Caco-2 (cell line): Measurements from ENCODE around the gene SLC22A4. TPM values are rescaled to one million over a fixed set of nuclear protein-coding genes. Genes with fewer than 3 reads are reported as not detected.

Experiments
- BruUV-seq: library from RNA; stranded (reverse); fragments of 400-500 nt; replicated peaks from 2 replicates; lab custom pipeline; 2021; lab: Mats Ljungman, UMichigan
- CTCF ChIA-PET: fragments of 300-600 bp; sonication (Branson Sonifier 250); formaldehyde crosslinking; loops from one replicate; lab custom pipeline; 2022; ENCODE audit warnings: antibody characterized with exemption; lab: Charles Lee
- POLR2A ChIA-PET: fragments of 300-600 bp; sonication (Branson Sonifier 250); formaldehyde crosslinking; loops from one replicate; lab custom pipeline; 2022; ENCODE audit warnings: antibody characterized with exemption; lab: Charles Lee
- DNase-seq, 2 experiments: peaks; one replicate each; pipeline versions ENCODE4 v3.0.0 to v3.0.0-alpha.2; 2020 to 2022
- H3K27me3 ChIP-seq: replicated peaks from 2 replicates; pipeline ENCODE4 v1.6.0; 2011; ENCODE audit warnings: low read length; ENCODE audit not compliant: control insufficient read depth, insufficient read depth
- H3K36me3 ChIP-seq: 2 replicates; pipeline ENCODE4 v1.5.1; 2011; ENCODE audit warnings: low read length; ENCODE audit not compliant: control insufficient read depth, insufficient read depth
- H3K4me1 ChIP-seq: fragments of 250-450 bp; sonication (Bioruptor Pico); 2 replicates; pipeline ENCODE4 v1.5.1; 2020; ENCODE audit warnings: mild to moderate bottlenecking
- H3K4me3 ChIP-seq: 2 replicates; pipeline ENCODE4 v1.5.1; 2011; ENCODE audit warnings: low read depth, mild to moderate bottlenecking, control low read depth, low read length
- H3K9me3 ChIP-seq: fragments of 250-450 bp; sonication (Bioruptor Pico); 2 replicates; pipeline ENCODE4 v1.5.1; 2020; ENCODE audit warnings: mild to moderate bottlenecking, moderate library complexity
- H3K27ac Mint-ChIP-seq: one replicate; pipeline ENCODE4 v1.8.0; 2022; ENCODE audit warnings: mixed read lengths; ENCODE audit not compliant: unreplicated experiment
- H3K27me3 Mint-ChIP-seq: one replicate; pipeline ENCODE4 v1.8.0; 2022; ENCODE audit warnings: mixed read lengths; ENCODE audit not compliant: insufficient read depth, unreplicated experiment
- H3K36me3 Mint-ChIP-seq: one replicate; pipeline ENCODE4 v1.8.0; 2022; ENCODE audit warnings: mild to moderate bottlenecking, mixed read lengths; ENCODE audit not compliant: insufficient read depth, unreplicated experiment
- H3K4me1 Mint-ChIP-seq: one replicate; pipeline ENCODE4 v1.8.0; 2022; ENCODE audit warnings: low read depth, mixed read lengths; ENCODE audit not compliant: unreplicated experiment
- H3K4me3 Mint-ChIP-seq: one replicate; pipeline ENCODE4 v1.8.0; 2022; ENCODE audit warnings: mild to moderate bottlenecking, moderate library complexity, mixed read lengths; ENCODE audit not compliant: unreplicated experiment
- H3K9me3 Mint-ChIP-seq: one replicate; pipeline ENCODE4 v1.8.0; 2022; ENCODE audit warnings: mixed read lengths; ENCODE audit not compliant: unreplicated experiment
- intact Hi-C: fragments of 100-400 bp; cut with micrococcal nuclease; formaldehyde crosslinking; loops from one replicate; pipeline ENCODE4 v1.10.0; 2022; ENCODE audit not compliant: unreplicated experiment
- total RNA-seq: library from RNA; stranded (reverse); gene quantifications from 2 replicates; pipeline ENCODE4 v1.2.3, GENCODE V29; 2022
- TF ChIP-seq, protein P1 (sequence below), 2 experiments: fragments of 200-600 bp in 1 of 2; IDR thresholded peaks; 1 replicate in 1 of 2; 2 replicates in 1 of 2; pipeline versions ENCODE4 v1.5.1 to v1.8.0; 2011 to 2022; ENCODE audit warnings: antibody characterized with exemption in 1 of 2, control low read depth in 1 of 2, inconsistent platforms in 1 of 2, low read depth in 1 of 2, low read length in 1 of 2, mild to moderate bottlenecking in 1 of 2, moderate library complexity in 1 of 2; ENCODE audit not compliant: insufficient read depth in 1 of 2, severe bottlenecking in 1 of 2, unreplicated experiment in 1 of 2

SLC22A4 gene
- total RNA-seq, 1 experiment from 2014 or later: 1.5 TPM

DNA sequence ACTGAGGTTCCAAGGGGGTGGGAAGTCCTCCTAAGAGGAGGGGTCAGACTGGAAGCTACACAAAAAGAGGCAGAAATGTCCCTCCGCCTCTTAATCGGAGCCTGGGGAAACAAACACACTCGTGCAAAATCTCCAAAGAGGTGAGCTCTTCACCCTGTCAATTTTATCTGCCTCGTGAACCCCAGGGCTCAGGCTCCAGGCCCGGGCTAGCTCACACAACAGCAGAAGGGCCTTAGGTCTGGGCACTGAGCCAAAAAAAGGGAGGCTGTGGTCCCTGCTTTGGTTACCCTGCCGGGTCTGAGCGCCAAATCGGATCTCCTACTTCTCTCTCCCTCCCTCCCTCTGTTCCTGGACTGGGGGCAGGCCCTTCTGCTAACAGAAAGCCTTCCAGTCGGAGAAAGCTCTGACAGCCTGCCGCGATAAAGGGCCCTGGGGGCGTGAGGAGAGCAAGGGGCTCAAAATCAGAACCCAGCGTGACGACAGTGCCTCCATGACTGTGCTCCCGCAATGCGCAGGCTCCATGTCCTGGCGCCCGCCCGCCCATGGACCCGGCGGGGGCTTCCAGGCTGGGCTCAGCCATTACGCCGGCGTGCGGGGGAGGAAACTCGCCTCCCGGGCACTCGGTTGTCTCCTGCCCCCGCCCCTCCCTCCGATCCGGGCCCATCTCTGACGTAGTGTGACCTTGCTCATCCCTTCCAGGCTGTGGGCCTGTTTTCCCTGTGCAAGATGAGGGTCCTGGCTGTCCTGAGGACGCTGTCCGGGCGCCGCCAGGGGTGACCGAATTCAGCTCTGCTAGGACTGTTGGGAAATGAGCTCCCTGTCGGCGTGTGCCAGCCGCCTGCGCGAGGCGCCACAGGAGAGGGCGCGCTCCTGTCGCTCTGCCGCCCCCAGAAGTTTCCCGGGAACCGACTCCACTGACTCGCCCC is 865 bp upstream of the SLC22A4 start:
- ChIA-PET CTCF (interaction anchor here (0.8 to 2.5 kb wide), 16 partner anchors 13 to 208 kb away, joined by 3 to 27 read pairs (median 4); partner anchors contain the start of genes IRF1 and SLC22A5), POLR2A (interaction anchor here (0.6 to 2.2 kb wide), 14 partner anchors 15 to 204 kb away, joined by 3 to 36 read pairs (median 7); partner anchors contain the start of genes IRF1, P4HA2 and SLC22A5)
- intact Hi-C loops: loop anchor here (1.0 kb wide), 4 partner anchors 10 to 76 kb away; partner anchors contain the start of gene SLC22A5
- no peaks in the 10 kb centered on the region for H3K27me3 ChIP-seq
- peak; percentile 89 to 91 for DNase-seq
- Mint-ChIP-seq H3K27me3 (no peaks in the 10 kb centered on the region), H3K9me3 (no peaks in the 10 kb centered on the region), H3K4me3 (peak overlapping the region; percentile 85), H3K27ac (peak overlapping the region; percentile 93), H3K4me1 (peaks cover 12% of the 10 kb centered on the region), H3K36me3 (peaks cover 18% of the 10 kb centered on the region)
- peak overlapping the region; percentile 55 for H3K4me3 ChIP-seq
- peaks cover 8% of the 10 kb centered on the region; the same call in 1 of the 2 replicates for H3K4me1 ChIP-seq
- H3K9me3 ChIP-seq: no peaks in the 10 kb centered on the region
- TF ChIP-seq, protein P1, sequence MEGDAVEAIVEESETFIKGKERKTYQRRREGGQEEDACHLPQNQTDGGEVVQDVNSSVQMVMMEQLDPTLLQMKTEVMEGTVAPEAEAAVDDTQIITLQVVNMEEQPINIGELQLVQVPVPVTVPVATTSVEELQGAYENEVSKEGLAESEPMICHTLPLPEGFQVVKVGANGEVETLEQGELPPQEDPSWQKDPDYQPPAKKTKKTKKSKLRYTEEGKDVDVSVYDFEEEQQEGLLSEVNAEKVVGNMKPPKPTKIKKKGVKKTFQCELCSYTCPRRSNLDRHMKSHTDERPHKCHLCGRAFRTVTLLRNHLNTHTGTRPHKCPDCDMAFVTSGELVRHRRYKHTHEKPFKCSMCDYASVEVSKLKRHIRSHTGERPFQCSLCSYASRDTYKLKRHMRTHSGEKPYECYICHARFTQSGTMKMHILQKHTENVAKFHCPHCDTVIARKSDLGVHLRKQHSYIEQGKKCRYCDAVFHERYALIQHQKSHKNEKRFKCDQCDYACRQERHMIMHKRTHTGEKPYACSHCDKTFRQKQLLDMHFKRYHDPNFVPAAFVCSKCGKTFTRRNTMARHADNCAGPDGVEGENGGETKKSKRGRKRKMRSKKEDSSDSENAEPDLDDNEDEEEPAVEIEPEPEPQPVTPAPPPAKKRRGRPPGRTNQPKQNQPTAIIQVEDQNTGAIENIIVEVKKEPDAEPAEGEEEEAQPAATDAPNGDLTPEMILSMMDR (IDR thresholded peaks at IDR 0.05; ENCODE audit: insufficient read depth in 1 of 2, low read depth in 1 of 2, low read length in 1 of 2, severe bottlenecking in 1 of 2, unreplicated experiment in 1 of 2): peak in 1 of 2 experiments; percentile 13
- TSS peak; percentile 60 for BruUV-seq
- H3K36me3 ChIP-seq: no peaks in the 10 kb centered on the region

DNA sequence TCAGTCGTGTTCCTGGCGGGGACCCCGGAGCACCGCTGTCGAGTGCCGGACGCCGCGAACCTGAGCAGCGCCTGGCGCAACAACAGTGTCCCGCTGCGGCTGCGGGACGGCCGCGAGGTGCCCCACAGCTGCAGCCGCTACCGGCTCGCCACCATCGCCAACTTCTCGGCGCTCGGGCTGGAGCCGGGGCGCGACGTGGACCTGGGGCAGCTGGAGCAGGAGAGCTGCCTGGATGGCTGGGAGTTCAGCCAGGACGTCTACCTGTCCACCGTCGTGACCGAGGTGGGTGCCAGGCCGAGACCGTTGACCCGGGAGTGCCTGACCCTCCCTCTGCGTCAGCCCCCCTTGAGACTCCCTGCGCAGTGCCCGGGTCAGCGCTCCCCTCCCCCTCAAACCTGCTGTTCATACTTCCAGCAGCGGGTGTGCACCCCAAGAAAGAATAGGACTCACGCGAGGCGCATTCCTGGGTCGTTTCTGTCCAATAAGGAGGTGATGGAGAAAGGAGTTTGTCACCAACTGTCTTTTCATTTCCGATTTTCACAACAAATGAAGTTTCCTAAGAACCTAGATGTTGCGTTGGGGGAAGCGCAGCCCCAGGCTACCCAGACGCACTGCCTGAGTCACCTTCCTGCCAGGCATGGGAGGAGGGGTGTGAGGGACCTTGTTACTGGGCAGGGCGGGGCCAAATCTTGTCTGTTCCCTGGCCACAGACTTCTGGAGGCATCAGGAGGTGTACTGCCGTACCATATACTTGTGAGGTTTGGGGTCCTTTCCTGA is 722 bp downstream of the SLC22A4 start:
- H3K27ac Mint-ChIP-seq: peak overlapping the region; percentile 93
- Histone ChIP-seq H3K4me1 (peaks cover 10% of the 10 kb centered on the region), H3K27me3 (no peaks in the 10 kb centered on the region), H3K36me3 (no peaks in the 10 kb centered on the region), H3K9me3 (no peaks in the 10 kb centered on the region), H3K4me3 (peak overlapping the region; percentile 55)
- POLR2A ChIA-PET: interaction anchor here (0.8 to 2.2 kb wide), 7 partner anchors 16 to 195 kb away, joined by 4 to 36 read pairs (median 8); partner anchors contain the start of genes IRF1 and P4HA2
- no TSS peak for BruUV-seq
- intact Hi-C loops: loop anchor here (1.0 to 2.0 kb wide), 2 partner anchors 14 to 28 kb away; no protein-coding TSS in a partner anchor
- CTCF ChIA-PET: interaction anchor here (1.4 to 2.5 kb wide), 4 partner anchors 17 to 206 kb away, joined by 3 to 27 read pairs (median 19); no protein-coding TSS in a partner anchor
- H3K9me3 Mint-ChIP-seq: no peaks in the 10 kb centered on the region
- DNase-seq: peak; percentile 51 to 63
- peaks cover 18% of the 10 kb centered on the region for H3K36me3 Mint-ChIP-seq
- no peaks in the 10 kb centered on the region for H3K27me3 Mint-ChIP-seq
- peaks cover 15% of the 10 kb centered on the region for H3K4me1 Mint-ChIP-seq
- peak overlapping the region; percentile 85 for H3K4me3 Mint-ChIP-seq
- TF ChIP-seq, protein P1 (IDR thresholded peaks at IDR 0.05; ENCODE audit: insufficient read depth in 1 of 2, low read depth in 1 of 2, low read length in 1 of 2, severe bottlenecking in 1 of 2, unreplicated experiment in 1 of 2): no peak
